GM12891 (cell line): ENCODE data around the gene GLRX3.

Source experiments
- PAX5 ChIP-seq: IDR thresholded peaks from 2 replicates; pipeline ENCODE4 v1.6.1; 2011; ENCODE audit warnings: low read length, moderate library complexity, mild to moderate bottlenecking; ENCODE audit not compliant: insufficient read depth, severe bottlenecking
- POLR2A ChIP-seq: IDR thresholded peaks from 2 replicates; pipeline ENCODE4 v1.6.1; 2011; ENCODE audit warnings: low read depth, low read length, control low read depth
- POLR2AphosphoS5 ChIP-seq: IDR thresholded peaks from 2 replicates; pipeline ENCODE4 v1.6.1; 2011; ENCODE audit warnings: low read depth, low read length, control low read depth
- POU2F2 ChIP-seq: IDR thresholded peaks from 2 replicates; pipeline ENCODE4 v1.6.1; 2011; ENCODE audit warnings: low read depth, mild to moderate bottlenecking, control low read depth, low read length, moderate library complexity
- SPI1 ChIP-seq: IDR thresholded peaks from 2 replicates; pipeline ENCODE4 v1.6.1; 2011; ENCODE audit warnings: low read depth, low read length, control low read depth
- TAF1 ChIP-seq: IDR thresholded peaks from 2 replicates; pipeline ENCODE4 v1.6.1; 2011; ENCODE audit warnings: low read depth, low read length, control low read depth

DNA sequence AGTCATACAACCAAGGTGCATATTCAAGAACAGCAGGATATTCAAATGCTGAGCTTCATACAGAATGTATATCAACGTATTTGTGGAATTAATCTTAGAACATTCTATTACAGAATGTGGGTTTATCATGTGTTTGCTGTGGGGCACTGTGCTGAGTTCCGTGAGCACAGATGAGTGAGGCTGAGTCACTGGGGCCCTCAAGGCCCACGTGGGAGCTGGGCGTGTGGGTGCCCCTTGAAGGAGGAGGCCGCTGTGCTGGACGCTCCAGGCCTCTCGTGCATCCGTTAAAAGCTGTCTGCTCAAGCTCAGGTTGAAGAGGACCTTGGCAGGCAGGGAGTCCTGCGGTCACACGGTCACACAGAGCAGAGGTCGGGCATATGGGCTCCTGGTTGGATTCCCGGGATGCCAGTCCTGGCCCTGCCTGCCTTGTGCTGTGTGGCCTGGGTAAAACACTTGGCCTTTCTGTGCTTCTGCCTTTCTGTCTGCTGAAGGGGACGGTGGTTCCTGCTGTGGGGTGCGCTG, 70.1 kb downstream of the GLRX3 start:
- no peak for TF ChIP-seq POLR2AphosphoS5
- TF ChIP-seq TAF1, result no peak
- no peak for TF ChIP-seq POLR2A
- no peak for TF ChIP-seq SPI1
- no peak for TF ChIP-seq POU2F2
- TF ChIP-seq PAX5, result no peak
